Measurements from ENCODE around the gene LRCH1. TPM values are rescaled to one million over a fixed set of nuclear protein-coding genes. Genes with fewer than 3 reads are reported as not detected.

Gene LRCH1
- polyA plus RNA-seq, 1 of the 3 experiments (the other 2 are of a cell fraction) = 5.5 TPM

- peaks cover 19% of the 10 kb centered on the region for H3F3A ChIP-seq (replicated peaks; ENCODE audit: insufficient read depth)
- no peak overlapping the region for H3K9ac ChIP-seq
- no peaks in the 10 kb centered on the region for H3K36me3 ChIP-seq (replicated peaks in 1 of 2; ENCODE audit: control insufficient read depth in 1 of 2, insufficient read depth in 2 of 2, low read length in 1 of 2)
- peaks cover 13 to 22% of the 10 kb centered on the region in 2 experiments for H3K4me1 ChIP-seq (ENCODE audit: control insufficient read depth in 1 of 2, insufficient read depth in 2 of 2, low read depth in 1 of 2, low read length in 1 of 2)
- H3K9me2 ChIP-seq = no peaks in the 10 kb centered on the region
- no peak for TF ChIP-seq CTCF (IDR thresholded peaks at IDR 0.05)
- no peak for TF ChIP-seq REST (IDR thresholded peaks at IDR 0.05; ENCODE audit: low read depth, low read length)
- no peak for TF ChIP-seq CHD2 (IDR thresholded peaks at IDR 0.05; ENCODE audit: low read length, partially characterized antibody)
- no peak for TF ChIP-seq FOSL2 (IDR thresholded peaks at IDR 0.05; ENCODE audit: borderline replicate concordance, low read depth)
- no peak for TF ChIP-seq FOXJ3 (CRISPR knock-in tag; IDR thresholded peaks at IDR 0.05)
- H3K27ac ChIP-seq (ENCODE audit: low read depth in 2 of 2, low read length in 1 of 2) = no peak overlapping the region
- no peak overlapping the region for H3K4me3 ChIP-seq (ENCODE audit: low read depth in 2 of 2, low read length in 1 of 2)
- CTCF ChIA-PET = interaction anchor here (0.5 to 1.5 kb wide), 2 partner anchors 165 to 499 kb away, joined by 3 to 6 read pairs; no protein-coding TSS in a partner anchor
- no peak overlapping the region for H2AFZ ChIP-seq (ENCODE audit: low read depth)
- no peaks in the 10 kb centered on the region for H3K9me3 ChIP-seq
- H3K4me2 ChIP-seq = peak overlapping the region; percentile 3; the same call in 1 of the 2 replicates
- POLR2A ChIA-PET = no interaction called here
- no peak for DNase-seq
- H4K20me1 ChIP-seq (ENCODE audit: insufficient read depth) = peaks cover 54% of the 10 kb centered on the region
- 97% methylated on average over 6 of the region's 6 CpGs for WGBS (ENCODE audit: low lambda C conversion rate)
- H3K79me2 ChIP-seq (ENCODE audit: insufficient read depth) = peaks cover 90% of the 10 kb centered on the region
- no peaks in the 10 kb centered on the region for H3K27me3 ChIP-seq (ENCODE audit: insufficient read depth)
These were observed 3.4 kb downstream of the LRCH1 start for GRCh38 chr13:46556418-46556779.

GRCh38 chr13:46559272-46559805 is 6.4 kb downstream of the LRCH1 start:
- ChIA-PET POLR2A (no interaction called here), CTCF (interaction anchor here (1.1 kb wide), 1 partner anchor 44 kb away, joined by 3 read pairs; no protein-coding TSS in a partner anchor)
- H3K36me3 ChIP-seq (replicated peaks in 1 of 2; ENCODE audit: control insufficient read depth in 1 of 2, insufficient read depth in 2 of 2, low read length in 1 of 2) = peaks cover 0 to 4% of the 10 kb centered on the region in 2 experiments
- 77% methylated on average over 2 of the region's 2 CpGs for WGBS (ENCODE audit: low lambda C conversion rate)
- H3K4me1 ChIP-seq (ENCODE audit: control insufficient read depth in 1 of 2, insufficient read depth in 2 of 2, low read depth in 1 of 2, low read length in 1 of 2) = peaks cover 3 to 15% of the 10 kb centered on the region in 2 experiments; a peak in 3 of 4 replicates
- peak overlapping the region in 1 of 2 experiments; percentile 5; a peak in 1 of 4 replicates for H3K27ac ChIP-seq (ENCODE audit: low read depth in 2 of 2, low read length in 1 of 2)
- no peaks in the 10 kb centered on the region for H3K9me3 ChIP-seq
- peaks cover 84% of the 10 kb centered on the region for H4K20me1 ChIP-seq (ENCODE audit: insufficient read depth)
- H3K9me2 ChIP-seq = no peaks in the 10 kb centered on the region
- no peak for DNase-seq
- no peaks in the 10 kb centered on the region for H3K27me3 ChIP-seq (ENCODE audit: insufficient read depth)
- H2AFZ ChIP-seq (ENCODE audit: low read depth) = no peak overlapping the region
- peaks cover 100% of the 10 kb centered on the region for H3K79me2 ChIP-seq (ENCODE audit: insufficient read depth)
- H3F3A ChIP-seq (replicated peaks; ENCODE audit: insufficient read depth) = peaks cover 19% of the 10 kb centered on the region
- H3K9ac ChIP-seq = no peak overlapping the region
- H3K4me2 ChIP-seq = peak overlapping the region; percentile 22; the same call in 1 of the 2 replicates
- no peak overlapping the region for H3K4me3 ChIP-seq (ENCODE audit: low read depth in 2 of 2, low read length in 1 of 2)
- no peak for TF ChIP-seq GABPA (IDR thresholded peaks at IDR 0.05; ENCODE audit: low read depth)
- no peak for TF ChIP-seq MXI1 (IDR thresholded peaks at IDR 0.05; ENCODE audit: low read depth, low read length)
- TF ChIP-seq NRF1 (IDR thresholded peaks at IDR 0.05; ENCODE audit: low read depth, low read length) = no peak
- TF ChIP-seq NFIC (IDR thresholded peaks at IDR 0.05; ENCODE audit: borderline replicate concordance) = no peak
- TF ChIP-seq SMC3 (IDR thresholded peaks at IDR 0.05; ENCODE audit: low read depth, low read length) = no peak
- no peak for TF ChIP-seq MAX (IDR thresholded peaks at IDR 0.05; ENCODE audit: low read depth)
- no peak for TF ChIP-seq REST (IDR thresholded peaks at IDR 0.05; ENCODE audit: low read depth, low read length)
- no peak for TF ChIP-seq JUND (IDR thresholded peaks at IDR 0.05)
- no peak for TF ChIP-seq TEAD4 (IDR thresholded peaks at IDR 0.05; ENCODE audit: borderline replicate concordance, insufficient read depth)
- no peak for TF ChIP-seq ZBTB33 (IDR thresholded peaks at IDR 0.05; ENCODE audit: borderline replicate concordance, low read depth)
- no peak for TF ChIP-seq ELF1 (IDR thresholded peaks at IDR 0.05)

Measured in SK-N-SH (cell line).